ENCODE results near the gene PRKAG2. TPM values are rescaled to one million over a fixed set of nuclear protein-coding genes. Genes with fewer than 3 reads are reported as not detected.
"Not testable (repeated sequence)": the region's sequence is repeated elsewhere in the genome, so short reads cannot be mapped to it uniquely, and the experiment has no call there.

Gene PRKAG2
- total RNA-seq, 1 donor from 2014 or later: 20.8 TPM

- TF ChIP-seq CTCF (conservative IDR thresholded peaks at IDR 0.05; ENCODE audit: low read depth, low read length): no peak
- DNase-seq (ENCODE audit: low read depth): no peak
- no peak overlapping the region for H3K4me3 ChIP-seq (ENCODE audit: low read depth, low read length)
Measured at GRCh38 chr7:151540146-151540545, 336.8 kb downstream of the PRKAG2 start.

- no peak overlapping the region for H3K4me3 ChIP-seq (ENCODE audit: low read depth, low read length)
- TF ChIP-seq CTCF (conservative IDR thresholded peaks at IDR 0.05; ENCODE audit: low read depth, low read length): no peak
- no peak for DNase-seq (ENCODE audit: low read depth)
Measured at GRCh38 chr7:151539088-151539671, 337.7 kb downstream of the PRKAG2 start.

GRCh38 chr7:151537818-151538561, 338.9 kb downstream of the PRKAG2 start:
- DNase-seq (ENCODE audit: low read depth): no peak
- no peak for TF ChIP-seq CTCF (conservative IDR thresholded peaks at IDR 0.05; ENCODE audit: low read depth, low read length)
- no peak overlapping the region for H3K4me3 ChIP-seq (ENCODE audit: low read depth, low read length)

DNA sequence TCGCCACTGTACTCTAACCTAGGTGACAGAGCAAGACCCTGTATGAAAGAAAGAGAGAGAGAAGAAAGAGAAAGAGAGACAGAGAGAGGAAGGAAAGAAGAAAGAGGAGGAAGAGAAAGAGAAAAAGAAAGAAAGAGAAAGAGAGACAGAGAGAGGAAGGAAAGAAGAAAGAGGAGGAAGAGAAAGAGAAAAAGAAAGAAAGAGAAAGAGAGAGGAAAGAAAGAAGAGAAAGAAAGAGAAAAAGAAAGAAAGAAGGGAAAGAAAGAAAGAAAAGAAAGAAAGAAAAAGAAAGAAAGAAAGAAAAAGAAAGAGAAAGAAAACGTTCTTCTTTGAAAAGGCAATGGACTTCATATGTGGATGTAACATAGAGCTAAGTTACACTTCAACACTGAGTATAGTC, 340.7 kb downstream of the PRKAG2 start:
- H3K4me3 ChIP-seq (ENCODE audit: low read depth, low read length): not testable (repeated sequence)

GRCh38 chr7:151529842-151530241, 347.1 kb downstream of the PRKAG2 start:
- DNase-seq (ENCODE audit: low read depth): no peak
- H3K4me3 ChIP-seq (ENCODE audit: low read depth, low read length): no peak overlapping the region
- no peak for TF ChIP-seq CTCF (conservative IDR thresholded peaks at IDR 0.05; ENCODE audit: low read depth, low read length)

More for the DNA sequence above, 340.7 kb downstream of the PRKAG2 start:
- not testable (repeated sequence) for DNase-seq (ENCODE audit: low read depth)

GRCh38 chr7:151524845-151525244, 352.1 kb downstream of the PRKAG2 start:
- no peak overlapping the region for H3K4me3 ChIP-seq (ENCODE audit: low read depth, low read length)
- no peak for DNase-seq (ENCODE audit: low read depth)
- TF ChIP-seq CTCF (conservative IDR thresholded peaks at IDR 0.05; ENCODE audit: low read depth, low read length): no peak

- no peak for DNase-seq (ENCODE audit: low read depth)
Measured at GRCh38 chr7:151524331-151524730, 352.6 kb downstream of the PRKAG2 start.

More at GRCh38 chr7:151524331-151524730, 352.6 kb downstream of the PRKAG2 start:
- TF ChIP-seq CTCF (conservative IDR thresholded peaks at IDR 0.05; ENCODE audit: low read depth, low read length): no peak
- H3K4me3 ChIP-seq (ENCODE audit: low read depth, low read length): no peak overlapping the region

Data from epithelial cell of proximal tubule (primary cell).